CD4-positive, alpha-beta memory T cell (primary cell): ENCODE results near the gene KCNN2. TPM values are rescaled to one million over a fixed set of nuclear protein-coding genes. Genes with fewer than 3 reads are reported as not detected.

Source experiments
- CTCF ChIA-PET: fragments of 350-600 bp; sonication (Branson Sonifier 250); formaldehyde crosslinking; loops from one replicate; lab custom pipeline; 2021; ENCODE audit warnings: inconsistent platforms; ENCODE audit not compliant: partially characterized antibody; lab: Charles Lee
- POLR2A ChIA-PET: fragments of 350-600 bp; sonication (Branson Sonifier 250); formaldehyde crosslinking; loops from one replicate; lab custom pipeline; 2021; ENCODE audit not compliant: partially characterized antibody; lab: Charles Lee
- DNase-seq, 5 donors: peaks; one replicate each; pipeline versions ENCODE4 v3.0.0 to v3.0.0-alpha.2; 2020 to 2022; ENCODE audit warnings: mixed read lengths in 1 of 5
- H3K27ac ChIP-seq: one replicate; pipeline ENCODE4 v1.7.0; 2013; ENCODE audit warnings: low read depth, low read length
- H3K27me3 ChIP-seq: 2 replicates; pipeline ENCODE4 v1.7.0; 2013; ENCODE audit warnings: mild to moderate bottlenecking, low read length, moderate library complexity; ENCODE audit not compliant: insufficient read depth
- H3K36me3 ChIP-seq: 2 replicates; pipeline ENCODE4 v1.7.0; 2013; ENCODE audit warnings: mild to moderate bottlenecking, low read length, moderate library complexity; ENCODE audit not compliant: insufficient read depth
- H3K4me1 ChIP-seq: 2 replicates; pipeline ENCODE4 v1.7.0; 2013; ENCODE audit warnings: mild to moderate bottlenecking, low read length, moderate library complexity; ENCODE audit not compliant: insufficient read depth
- H3K4me3 ChIP-seq, 2 donors: one replicate each; pipeline ENCODE4 v1.7.0; 2013; ENCODE audit warnings: low read length in 2 of 2, mild to moderate bottlenecking in 1 of 2
- H3K9me3 ChIP-seq, 2 donors: one replicate each; pipeline ENCODE4 v1.7.0; 2013; ENCODE audit warnings: low read length in 2 of 2, control low read depth in 1 of 2; ENCODE audit not compliant: control insufficient read depth in 1 of 2
- H3K27ac Mint-ChIP-seq, 7 donors: one replicate each; pipeline ENCODE4 v1.8.0; 2020 to 2021; ENCODE audit warnings: mixed read lengths in 7 of 7, mild to moderate bottlenecking in 6 of 7, inconsistent platforms in 3 of 7, moderate library complexity in 3 of 7
- H3K27me3 Mint-ChIP-seq, 2 donors: one replicate each; pipeline ENCODE4 v1.8.0; 2020 to 2021; ENCODE audit warnings: mixed read lengths in 2 of 2
- H3K36me3 Mint-ChIP-seq, 2 donors: one replicate each; pipeline ENCODE4 v1.8.0; 2020 to 2021; ENCODE audit warnings: mixed read lengths in 2 of 2, inconsistent platforms in 1 of 2, mild to moderate bottlenecking in 1 of 2
- H3K4me1 Mint-ChIP-seq, 4 donors: one replicate each; pipeline ENCODE4 v1.8.0; 2020 to 2021; ENCODE audit warnings: mixed read lengths in 4 of 4, mild to moderate bottlenecking in 1 of 4
- H3K4me3 Mint-ChIP-seq, 8 donors: one replicate each; pipeline ENCODE4 v1.8.0; 2020 to 2021; ENCODE audit warnings: mixed read lengths in 8 of 8, mild to moderate bottlenecking in 7 of 8, moderate library complexity in 6 of 8, inconsistent platforms in 3 of 8
- H3K9me3 Mint-ChIP-seq, 8 donors: one replicate each; pipeline ENCODE4 v1.8.0; 2020 to 2021; ENCODE audit warnings: mixed read lengths in 8 of 8, mild to moderate bottlenecking in 5 of 8, inconsistent platforms in 3 of 8, moderate library complexity in 1 of 8
- intact Hi-C: fragments of 100-400 bp; cut with micrococcal nuclease; formaldehyde crosslinking; loops from one replicate; pipeline ENCODE4 v1.15.1; 2023
- polyA plus RNA-seq, 2 donors: library from polyadenylated mRNA; unstranded; fragments of 300-500 nt; fragmentation: Illumina TruSeq; gene quantifications; one replicate each; pipeline ENCODE4 v1.2.3, GENCODE V29; 2021
- total RNA-seq, 2 experiments: library from RNA; stranded (reverse); gene quantifications; one replicate each; pipeline ENCODE4 v1.2.3, GENCODE V29; 2021

KCNN2 gene
- total RNA-seq (not detected), polyA plus RNA-seq (not detected)

GRCh38 chr5:114361724-114362196 is at the start of gene KCNN2:
Gene KCNN2 (plus strand): TSS chr5:114362070. CDS start chr5:114362140, 70 bp downstream.
- Mint-ChIP-seq H3K4me3 (no peak within 1 kb of the TSS), H3K27me3 (peaks cover 21 to 25% of the 10 kb centered on the region in 2 donors), H3K36me3 (no peaks in the 10 kb centered on the region), H3K4me1 (peaks cover 0 to 5% (median 3%) of the 10 kb centered on the region in 4 donors), H3K9me3 (peaks cover 0 to 5% (median 2%) of the 10 kb centered on the region in 8 donors), H3K27ac (no peak within 1 kb of the TSS)
- H3K4me3 ChIP-seq: no peak within 1 kb of the TSS
- DNase-seq: no peak
- no peaks in the 10 kb centered on the region for H3K4me1 ChIP-seq
- H3K27me3 ChIP-seq: no peaks in the 10 kb centered on the region
- CTCF ChIA-PET: no interaction called here
- POLR2A ChIA-PET: no interaction called here
- H3K36me3 ChIP-seq: no peaks in the 10 kb centered on the region
- H3K27ac ChIP-seq: no peak within 1 kb of the TSS
- intact Hi-C loops: no loop called here
- no peaks in the 10 kb centered on the region for H3K9me3 ChIP-seq

- Mint-ChIP-seq H3K27me3 (no peaks in the 10 kb centered on the region), H3K27ac (no peak overlapping the region), H3K4me3 (no peak overlapping the region), H3K4me1 (no peaks in the 10 kb centered on the region), H3K36me3 (no peaks in the 10 kb centered on the region), H3K9me3 (peaks cover 0 to 2% (median 0%) of the 10 kb centered on the region in 8 donors)
- intact Hi-C loops: no loop called here
- Histone ChIP-seq H3K4me1 (no peaks in the 10 kb centered on the region), H3K4me3 (no peak overlapping the region), H3K27me3 (no peaks in the 10 kb centered on the region), H3K9me3 (no peaks in the 10 kb centered on the region), H3K27ac (no peak overlapping the region), H3K36me3 (no peaks in the 10 kb centered on the region)
- POLR2A ChIA-PET: no interaction called here
- DNase-seq: no peak
- CTCF ChIA-PET: no interaction called here
Observed at GRCh38 chr5:114312658-114313057, 49.2 kb upstream of the KCNN2 start.

- no peaks in the 10 kb centered on the region for H3K27me3 ChIP-seq
- no peak overlapping the region for H3K4me3 ChIP-seq
- POLR2A ChIA-PET: no interaction called here
- no peaks in the 10 kb centered on the region for H3K4me1 Mint-ChIP-seq
- no peak overlapping the region for H3K27ac Mint-ChIP-seq
- H3K9me3 Mint-ChIP-seq: no peaks in the 10 kb centered on the region
- CTCF ChIA-PET: no interaction called here
- H3K27me3 Mint-ChIP-seq: no peaks in the 10 kb centered on the region
- H3K4me1 ChIP-seq: no peaks in the 10 kb centered on the region
- no peaks in the 10 kb centered on the region for H3K9me3 ChIP-seq
- H3K36me3 Mint-ChIP-seq: no peaks in the 10 kb centered on the region
- H3K4me3 Mint-ChIP-seq: no peak overlapping the region
- no peak for DNase-seq
- H3K36me3 ChIP-seq: no peaks in the 10 kb centered on the region
- intact Hi-C loops: no loop called here
- no peak overlapping the region for H3K27ac ChIP-seq
Observed at GRCh38 chr5:114314061-114314460, 47.8 kb upstream of the KCNN2 start.

GRCh38 chr5:114316167-114316566 is 45.7 kb upstream of the KCNN2 start:
- H3K27ac Mint-ChIP-seq: no peak overlapping the region
- intact Hi-C loops: no loop called here
- Histone ChIP-seq H3K27ac (no peak overlapping the region), H3K4me3 (no peak overlapping the region), H3K36me3 (no peaks in the 10 kb centered on the region), H3K9me3 (no peaks in the 10 kb centered on the region), H3K4me1 (no peaks in the 10 kb centered on the region), H3K27me3 (no peaks in the 10 kb centered on the region)
- no peaks in the 10 kb centered on the region for H3K4me1 Mint-ChIP-seq
- no peaks in the 10 kb centered on the region for H3K36me3 Mint-ChIP-seq
- POLR2A ChIA-PET: no interaction called here
- CTCF ChIA-PET: no interaction called here
- H3K4me3 Mint-ChIP-seq: no peak overlapping the region
- DNase-seq: no peak
- peaks cover 0 to 3% (median 0%) of the 10 kb centered on the region in 8 donors for H3K9me3 Mint-ChIP-seq
- no peaks in the 10 kb centered on the region for H3K27me3 Mint-ChIP-seq

GRCh38 chr5:114317751-114318150 is 44.1 kb upstream of the KCNN2 start:
- H3K27ac Mint-ChIP-seq: no peak overlapping the region
- no peak overlapping the region for H3K4me3 ChIP-seq
- no peak for DNase-seq
- no peak overlapping the region for H3K27ac ChIP-seq
- no peaks in the 10 kb centered on the region for H3K36me3 Mint-ChIP-seq
- H3K9me3 ChIP-seq: no peaks in the 10 kb centered on the region
- no peaks in the 10 kb centered on the region for H3K27me3 ChIP-seq
- intact Hi-C loops: no loop called here
- POLR2A ChIA-PET: no interaction called here
- peaks cover 0 to 3% (median 0%) of the 10 kb centered on the region in 8 donors for H3K9me3 Mint-ChIP-seq
- no peaks in the 10 kb centered on the region for H3K36me3 ChIP-seq
- CTCF ChIA-PET: no interaction called here
- H3K4me3 Mint-ChIP-seq: no peak overlapping the region
- H3K27me3 Mint-ChIP-seq: no peaks in the 10 kb centered on the region
- H3K4me1 Mint-ChIP-seq: no peaks in the 10 kb centered on the region
- H3K4me1 ChIP-seq: no peaks in the 10 kb centered on the region

GRCh38 chr5:114319236-114319635 is 42.6 kb upstream of the KCNN2 start:
- no peaks in the 10 kb centered on the region for H3K36me3 Mint-ChIP-seq
- H3K27ac Mint-ChIP-seq: no peak overlapping the region
- ChIA-PET POLR2A (no interaction called here), CTCF (no interaction called here)
- DNase-seq: no peak
- Histone ChIP-seq H3K4me3 (no peak overlapping the region), H3K9me3 (no peaks in the 10 kb centered on the region), H3K36me3 (no peaks in the 10 kb centered on the region), H3K27ac (no peak overlapping the region), H3K4me1 (no peaks in the 10 kb centered on the region), H3K27me3 (no peaks in the 10 kb centered on the region)
- intact Hi-C loops: no loop called here
- no peaks in the 10 kb centered on the region for H3K4me1 Mint-ChIP-seq
- no peak overlapping the region for H3K4me3 Mint-ChIP-seq
- peaks cover 0 to 3% (median 0%) of the 10 kb centered on the region in 8 donors for H3K9me3 Mint-ChIP-seq
- no peaks in the 10 kb centered on the region for H3K27me3 Mint-ChIP-seq

- Mint-ChIP-seq H3K4me1 (no peaks in the 10 kb centered on the region), H3K4me3 (no peak overlapping the region), H3K27ac (peak overlapping the region in 1 of 7 donors; percentile 49), H3K9me3 (peaks cover 0 to 3% (median 0%) of the 10 kb centered on the region in 8 donors), H3K36me3 (no peaks in the 10 kb centered on the region), H3K27me3 (no peaks in the 10 kb centered on the region)
- POLR2A ChIA-PET: no interaction called here
- intact Hi-C loops: no loop called here
- Histone ChIP-seq H3K4me1 (no peaks in the 10 kb centered on the region), H3K27ac (no peak overlapping the region), H3K36me3 (no peaks in the 10 kb centered on the region), H3K9me3 (no peaks in the 10 kb centered on the region), H3K4me3 (no peak overlapping the region), H3K27me3 (no peaks in the 10 kb centered on the region)
- DNase-seq: no peak
- CTCF ChIA-PET: no interaction called here
Observed at GRCh38 chr5:114319821-114320220, 42.0 kb upstream of the KCNN2 start.

GRCh38 chr5:114324282-114324681 is 37.6 kb upstream of the KCNN2 start:
- no peaks in the 10 kb centered on the region for H3K4me1 Mint-ChIP-seq
- CTCF ChIA-PET: no interaction called here
- H3K27me3 ChIP-seq: no peaks in the 10 kb centered on the region
- no peak overlapping the region for H3K27ac Mint-ChIP-seq
- H3K9me3 Mint-ChIP-seq: peaks cover 0 to 3% (median 0%) of the 10 kb centered on the region in 8 donors
- H3K27ac ChIP-seq: no peak overlapping the region
- DNase-seq: no peak
- no peaks in the 10 kb centered on the region for H3K36me3 ChIP-seq
- no peak overlapping the region for H3K4me3 ChIP-seq
- intact Hi-C loops: no loop called here
- H3K4me1 ChIP-seq: no peaks in the 10 kb centered on the region
- H3K9me3 ChIP-seq: no peaks in the 10 kb centered on the region
- H3K27me3 Mint-ChIP-seq: no peaks in the 10 kb centered on the region
- H3K4me3 Mint-ChIP-seq: no peak overlapping the region
- POLR2A ChIA-PET: no interaction called here
- H3K36me3 Mint-ChIP-seq: no peaks in the 10 kb centered on the region
